Mesenchymal stem cell (in vitro differentiated cells and primary cell): ENCODE data around the gene DMD.

ENCODE experiments used
- DNase-seq: peaks from one replicate; pipeline ENCODE4 v3.0.0-alpha.2; 2013
- H2AFZ ChIP-seq: one replicate; pipeline ENCODE4 v1.6.1; 2013; ENCODE audit warnings: low read depth, mild to moderate bottlenecking, control low read depth, inconsistent platforms, low read length, moderate library complexity
- H2AK5ac ChIP-seq: 2 replicates; pipeline ENCODE4 v1.6.1; 2013; ENCODE audit warnings: low read length, moderate library complexity, mild to moderate bottlenecking, inconsistent platforms; ENCODE audit not compliant: severe bottlenecking
- H2BK120ac ChIP-seq: one replicate; pipeline ENCODE4 v1.6.1; 2013; ENCODE audit warnings: low read depth, mild to moderate bottlenecking, inconsistent platforms, low read length, moderate library complexity
- H2BK12ac ChIP-seq, 2 experiments: one replicate each; pipeline ENCODE4 v1.6.1; 2013; ENCODE audit warnings: inconsistent platforms in 2 of 2, low read length in 2 of 2, mild to moderate bottlenecking in 2 of 2, moderate library complexity in 2 of 2, control low read depth in 1 of 2
- H2BK15ac ChIP-seq: one replicate; pipeline ENCODE4 v1.6.1; 2013; ENCODE audit warnings: mild to moderate bottlenecking, low read depth, inconsistent platforms; ENCODE audit not compliant: poor library complexity, severe bottlenecking
- H2BK5ac ChIP-seq: 2 replicates; pipeline ENCODE4 v1.6.1; 2013; ENCODE audit warnings: low read depth, mild to moderate bottlenecking, low read length, control low read depth, inconsistent platforms; ENCODE audit not compliant: poor library complexity, severe bottlenecking
- H3K14ac ChIP-seq, 2 experiments: one replicate each; pipeline ENCODE4 v1.6.1; 2013; ENCODE audit warnings: inconsistent platforms in 2 of 2, low read length in 2 of 2, control low read depth in 1 of 2, mild to moderate bottlenecking in 1 of 2, moderate library complexity in 1 of 2
- H3K18ac ChIP-seq, 2 experiments: one replicate each; pipeline ENCODE4 v1.6.1; 2013; ENCODE audit warnings: inconsistent platforms in 2 of 2, low read length in 2 of 2, control low read depth in 1 of 2, low read depth in 1 of 2, mild to moderate bottlenecking in 1 of 2
- H3K23ac ChIP-seq, 2 experiments: one replicate each; pipeline ENCODE4 v1.6.1; 2013; ENCODE audit warnings: inconsistent platforms in 2 of 2, low read length in 2 of 2, mild to moderate bottlenecking in 2 of 2, moderate library complexity in 2 of 2, control low read depth in 1 of 2
- H3K27ac ChIP-seq: 2 replicates; pipeline ENCODE4 v1.5.1; 2013; ENCODE audit warnings: mild to moderate bottlenecking, moderate library complexity, low read length, control low read depth, inconsistent platforms; ENCODE audit not compliant: poor library complexity, severe bottlenecking
- H3K27me3 ChIP-seq, 2 experiments: 2 replicates each; pipeline versions ENCODE4 v1.6.1 to v1.7.0; 2013; ENCODE audit warnings: low read length in 2 of 2, mild to moderate bottlenecking in 2 of 2, moderate library complexity in 2 of 2, control low read depth in 1 of 2, inconsistent platforms in 1 of 2; ENCODE audit not compliant: control insufficient read depth in 1 of 2, insufficient read depth in 1 of 2
- H3K36me3 ChIP-seq, 2 experiments: 2 replicates each; pipeline versions ENCODE4 v1.6.1 to v1.7.0; 2013; ENCODE audit warnings: low read length in 2 of 2, control low read depth in 1 of 2, inconsistent platforms in 1 of 2, low read depth in 1 of 2, mild to moderate bottlenecking in 1 of 2; ENCODE audit not compliant: insufficient read depth in 2 of 2, control insufficient read depth in 1 of 2
- H3K4ac ChIP-seq, 2 experiments: one replicate each; pipeline ENCODE4 v1.6.1; 2013; ENCODE audit warnings: inconsistent platforms in 2 of 2, low read length in 2 of 2, mild to moderate bottlenecking in 2 of 2, moderate library complexity in 2 of 2, control low read depth in 1 of 2, low read depth in 1 of 2
- H3K4me1 ChIP-seq: 2 replicates; pipeline ENCODE4 v1.6.1; 2013; ENCODE audit warnings: low read depth, low read length, control low read depth; ENCODE audit not compliant: control insufficient read depth, insufficient read depth
- H3K4me2 ChIP-seq: 2 replicates; pipeline ENCODE4 v1.6.1; 2013; ENCODE audit warnings: low read length, mild to moderate bottlenecking, inconsistent platforms; ENCODE audit not compliant: poor library complexity, severe bottlenecking
- H3K4me3 ChIP-seq, 2 experiments: 2 replicates each; pipeline versions ENCODE4 v1.5.1 to v1.7.0; 2013; ENCODE audit warnings: low read length in 2 of 2, mild to moderate bottlenecking in 2 of 2, control low read depth in 1 of 2, low read depth in 1 of 2; ENCODE audit not compliant: insufficient read depth in 1 of 2
- H3K79me1 ChIP-seq: replicated peaks from 2 replicates; pipeline ENCODE4 v1.6.1; 2013; ENCODE audit warnings: mild to moderate bottlenecking, control low read depth, low read length, inconsistent platforms; ENCODE audit not compliant: poor library complexity, severe bottlenecking
- H3K9ac ChIP-seq: 2 replicates; pipeline ENCODE4 v1.7.0; 2013; ENCODE audit warnings: mild to moderate bottlenecking, low read length, moderate library complexity
- H3K9me3 ChIP-seq: 2 replicates; pipeline ENCODE4 v1.7.0; 2013; ENCODE audit warnings: mild to moderate bottlenecking, low read length; ENCODE audit not compliant: control insufficient read depth
- H4K8ac ChIP-seq: one replicate; pipeline ENCODE4 v1.6.1; 2013; ENCODE audit warnings: inconsistent platforms, mild to moderate bottlenecking, low read length, moderate library complexity
- H4K91ac ChIP-seq: one replicate; pipeline ENCODE4 v1.6.1; 2013; ENCODE audit warnings: mild to moderate bottlenecking, low read length, inconsistent platforms
- WGBS: methylation state at CpG from one replicate; pipeline ENCODE4 v1.1.7; 2013; ENCODE audit warnings: mixed read lengths; 5-methylcytosine and 5-hydroxymethylcytosine counted together

Gene DMD

DNA sequence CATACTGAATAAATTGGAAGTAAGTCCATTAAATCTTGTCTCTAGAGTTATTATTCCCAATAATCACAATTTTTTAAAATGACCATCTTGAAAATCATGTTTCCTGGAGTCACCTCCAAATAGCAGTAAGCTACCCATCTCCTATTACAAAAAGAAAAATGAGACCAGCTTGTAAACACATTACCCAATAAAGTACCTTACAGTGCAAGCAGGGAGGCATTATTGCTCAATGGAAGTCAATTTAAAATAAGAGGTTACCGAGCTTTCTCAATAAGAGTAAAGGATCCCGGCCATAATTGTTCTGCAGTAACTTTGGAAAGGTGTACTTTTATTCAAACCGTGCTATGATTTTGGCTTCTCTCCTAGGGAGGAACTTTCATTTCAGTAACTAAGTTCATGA, 78.0 kb downstream of the DMD start:
- H3K4ac ChIP-seq = no peak overlapping the region
- no peaks in the 10 kb centered on the region for H3K27me3 ChIP-seq
- H3K18ac ChIP-seq = no peak overlapping the region
- DNase-seq = no peak
- H3K9me3 ChIP-seq = no peaks in the 10 kb centered on the region
- H3K27ac ChIP-seq = no peak overlapping the region
- H4K8ac ChIP-seq = no peak overlapping the region
- no peak overlapping the region for H2BK12ac ChIP-seq
- no peak overlapping the region for H3K4me3 ChIP-seq
- no peak overlapping the region for H2BK120ac ChIP-seq
- no peak overlapping the region for H4K91ac ChIP-seq
- no peaks in the 10 kb centered on the region for H3K4me1 ChIP-seq
- H2AK5ac ChIP-seq = no peak overlapping the region
- H3K4me2 ChIP-seq = no peak overlapping the region
- H2AFZ ChIP-seq = no peak overlapping the region
- no peak overlapping the region for H2BK15ac ChIP-seq
- H3K23ac ChIP-seq = no peak overlapping the region
- 96% methylated on average over 3 of the region's 3 CpGs for WGBS
- no peak overlapping the region for H3K9ac ChIP-seq
- no peaks in the 10 kb centered on the region for H3K36me3 ChIP-seq
- H2BK5ac ChIP-seq = no peak overlapping the region
- H3K14ac ChIP-seq = no peak overlapping the region
- H3K79me1 ChIP-seq = no peaks in the 10 kb centered on the region

DNA sequence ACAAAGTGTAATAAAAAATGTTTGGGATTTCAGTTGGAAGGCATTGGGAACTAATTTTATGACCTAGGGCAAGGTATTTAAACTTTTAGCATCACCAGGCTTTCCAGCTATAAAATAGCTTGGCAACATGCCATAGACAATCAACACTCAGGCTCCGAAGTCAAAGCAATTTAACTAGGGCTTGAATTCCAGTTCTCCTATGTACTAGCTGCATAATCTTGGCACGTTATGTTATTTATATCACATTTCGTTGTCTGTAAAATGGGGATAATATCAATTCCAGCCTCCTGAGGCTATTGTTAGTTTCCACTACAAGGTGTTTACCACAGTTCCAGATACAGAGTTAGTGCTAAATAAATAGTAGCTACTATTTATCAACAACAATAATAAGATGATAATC, 78.8 kb downstream of the DMD start:
- Histone ChIP-seq H4K8ac (no peak overlapping the region), H3K9ac (no peak overlapping the region), H2AFZ (no peak overlapping the region), H3K4ac (no peak overlapping the region), H3K4me2 (no peak overlapping the region), H2BK120ac (no peak overlapping the region), H3K18ac (no peak overlapping the region), H2BK12ac (no peak overlapping the region), H3K36me3 (no peaks in the 10 kb centered on the region), H3K79me1 (no peaks in the 10 kb centered on the region), H3K23ac (no peak overlapping the region), H2BK15ac (no peak overlapping the region), H3K14ac (no peak overlapping the region), H3K27ac (no peak overlapping the region), H2BK5ac (no peak overlapping the region), H3K4me3 (no peak overlapping the region), H4K91ac (no peak overlapping the region), H3K27me3 (no peaks in the 10 kb centered on the region), H3K4me1 (no peaks in the 10 kb centered on the region), H3K9me3 (no peaks in the 10 kb centered on the region), H2AK5ac (no peak overlapping the region)
- WGBS = no CpG with 5 or more reads among the region's 3 CpGs
- DNase-seq = no peak

DNA sequence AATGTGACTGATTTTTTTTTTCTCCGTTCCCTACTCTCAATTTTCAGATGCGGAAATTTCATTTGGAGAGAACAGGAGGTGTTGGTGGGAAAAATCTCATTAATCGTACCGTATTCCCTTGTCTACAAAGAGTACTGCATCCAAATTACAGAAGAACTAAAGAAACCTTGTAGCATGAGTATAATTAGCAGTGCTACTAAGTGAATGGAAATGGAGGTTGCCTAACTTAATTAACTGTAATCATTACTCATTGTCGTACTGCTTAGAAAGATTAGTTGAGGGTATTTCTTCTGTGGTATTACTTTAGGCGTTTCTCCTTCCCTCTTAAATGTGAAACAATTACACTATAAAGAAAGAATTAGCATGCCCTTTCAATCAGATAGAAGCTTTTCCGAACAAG, 81.7 kb downstream of the DMD start:
- H2AK5ac ChIP-seq = no peak overlapping the region
- no peak overlapping the region for H2BK5ac ChIP-seq
- DNase-seq = no peak
- no peak overlapping the region for H3K4me2 ChIP-seq
- no peak overlapping the region for H2BK15ac ChIP-seq
- WGBS = 100% methylated on average over 1 of the region's 7 CpGs
- no peak overlapping the region for H3K14ac ChIP-seq
- no peak overlapping the region for H3K9ac ChIP-seq
- H3K79me1 ChIP-seq = no peaks in the 10 kb centered on the region
- no peak overlapping the region for H3K27ac ChIP-seq
- no peak overlapping the region for H4K8ac ChIP-seq
- no peaks in the 10 kb centered on the region for H3K27me3 ChIP-seq
- H3K4me1 ChIP-seq = no peaks in the 10 kb centered on the region
- H4K91ac ChIP-seq = no peak overlapping the region
- no peak overlapping the region for H3K18ac ChIP-seq
- no peaks in the 10 kb centered on the region for H3K9me3 ChIP-seq
- H2BK12ac ChIP-seq = no peak overlapping the region
- H3K4me3 ChIP-seq = no peak overlapping the region
- no peak overlapping the region for H2BK120ac ChIP-seq
- no peaks in the 10 kb centered on the region for H3K36me3 ChIP-seq
- H3K23ac ChIP-seq = no peak overlapping the region
- no peak overlapping the region for H3K4ac ChIP-seq
- H2AFZ ChIP-seq = no peak overlapping the region

DNA sequence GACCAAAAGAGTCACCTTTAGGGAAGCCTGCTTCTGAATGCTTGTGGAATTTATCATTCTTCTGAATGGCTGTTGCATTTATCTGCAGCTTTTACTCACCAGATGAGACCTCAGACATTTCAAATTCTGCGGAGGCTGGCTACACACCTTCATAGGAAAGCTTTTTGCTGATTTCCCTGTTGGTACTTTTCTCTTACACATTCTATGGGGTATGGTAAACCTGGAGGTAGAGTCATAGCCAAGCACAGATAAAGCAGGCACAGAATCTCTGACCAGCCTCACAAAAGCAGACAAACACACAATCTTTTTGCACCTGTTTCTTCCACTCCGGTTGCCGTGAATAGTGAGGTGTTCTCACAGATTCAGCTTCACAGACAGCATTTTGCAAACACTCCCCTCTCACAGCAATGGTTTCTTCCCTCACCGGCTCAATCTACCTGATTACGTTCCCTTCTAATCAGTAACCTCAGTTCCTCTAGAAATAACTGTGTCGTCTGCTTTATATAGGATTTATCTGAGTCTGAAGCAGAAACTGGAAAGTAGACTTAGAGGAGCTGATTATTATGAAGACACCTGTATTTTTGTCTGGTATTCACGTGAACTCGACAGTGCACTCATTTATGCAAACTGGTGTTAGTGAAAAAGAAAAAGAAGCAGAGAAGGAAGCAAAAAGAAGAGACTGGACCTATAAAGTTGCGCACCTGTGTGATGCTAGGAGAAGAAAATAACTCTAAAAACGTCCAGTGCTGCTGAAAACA, 83.1 kb downstream of the DMD start:
- no peaks in the 10 kb centered on the region for H3K9me3 ChIP-seq
- H4K91ac ChIP-seq = no peak overlapping the region
- no peak overlapping the region for H2BK5ac ChIP-seq
- no peak overlapping the region for H3K4ac ChIP-seq
- no peaks in the 10 kb centered on the region for H3K79me1 ChIP-seq
- H2AFZ ChIP-seq = no peak overlapping the region
- WGBS = 55% methylated on average over 6 of the region's 10 CpGs
- H2BK12ac ChIP-seq = no peak overlapping the region
- no peak overlapping the region for H3K18ac ChIP-seq
- H3K23ac ChIP-seq = no peak overlapping the region
- DNase-seq = no peak
- H3K4me1 ChIP-seq = no peaks in the 10 kb centered on the region
- no peak overlapping the region for H2AK5ac ChIP-seq
- H2BK120ac ChIP-seq = no peak overlapping the region
- H3K9ac ChIP-seq = no peak overlapping the region
- H3K27ac ChIP-seq = no peak overlapping the region
- no peak overlapping the region for H3K14ac ChIP-seq
- H3K36me3 ChIP-seq = no peaks in the 10 kb centered on the region
- H4K8ac ChIP-seq = no peak overlapping the region
- H3K4me3 ChIP-seq = no peak overlapping the region
- H3K4me2 ChIP-seq = no peak overlapping the region
- no peak overlapping the region for H2BK15ac ChIP-seq
- no peaks in the 10 kb centered on the region for H3K27me3 ChIP-seq
